K562 (cell line): ENCODE measurements around the gene OR10H2. TPM values are rescaled to one million over a fixed set of nuclear protein-coding genes. Genes with fewer than 3 reads are reported as not detected.
A peak's percentile ranks its signal among the peaks of the same experiment; 100 is the strongest.

Experiments used
- ATAC-seq: fragments of 200-7000 bp; cut with Tn5 transposase; 3 replicates; pipeline ENCODE4 v1.9.1; 2020; ENCODE audit warnings: moderate library complexity
- BruUV-seq: library from RNA; stranded (reverse); fragments of 400-500 nt; replicated peaks from 2 replicates; lab custom pipeline; 2021; lab: Mats Ljungman, UMichigan
- CTCF ChIA-PET: fragments of 300-600 bp; formaldehyde crosslinking; extraction: SDS; loops from one replicate; lab custom pipeline; 2021; ENCODE audit warnings: low intra/inter-chr PET ratio; lab: Yijun Ruan, JAX
- POLR2A ChIA-PET: fragments of 300-600, 350-650 bp; sonication (Branson Sonifier 250); formaldehyde crosslinking; extraction: SDS; loops from one replicate; lab custom pipeline; 2021; ENCODE audit warnings: antibody characterized with exemption, inconsistent platforms; lab: Yijun Ruan, JAX
- DNase-seq, 4 experiments: peaks; one replicate each; pipeline versions ENCODE4 v3.0.0 to v3.0.0-alpha.2; 2011 to 2018; ENCODE audit warnings: low spot score in 3 of 4, mixed read lengths in 3 of 4; ENCODE audit errors: extremely low read depth in 1 of 4
- FAIRE-seq: peaks from 2 replicates; lab custom pipeline; 2011; peaks lifted over from hg19 to GRCh38; lab: Jason Lieb, UNC
- H2AFZ ChIP-seq: 2 replicates; pipeline ENCODE4 v1.6.0; 2011; ENCODE audit warnings: low read depth, low read length, control low read depth, inconsistent platforms
- H3K27ac ChIP-seq: fragments of 200-600 bp; 3 replicates; pipeline ENCODE4 v1.8.0; 2011; ENCODE audit warnings: low read depth, mild to moderate bottlenecking, control low read depth, inconsistent platforms, low read length, moderate library complexity, mixed read lengths; ENCODE audit errors: extremely low read depth
- H3K27me3 ChIP-seq, 2 experiments: fragments of 300-600 bp in 1 of 2; 2 replicates in 1 of 2; 3 replicates in 1 of 2; pipeline versions ENCODE4 v1.6.0 to v1.8.0; 2011; ENCODE audit warnings: inconsistent platforms in 2 of 2, low read length in 2 of 2, mild to moderate bottlenecking in 1 of 2, mixed read lengths in 1 of 2, moderate library complexity in 1 of 2; ENCODE audit not compliant: control insufficient read depth in 2 of 2, insufficient read depth in 2 of 2
- H3K36me3 ChIP-seq: fragments of 300-600 bp; 3 replicates; pipeline ENCODE4 v1.8.0; 2011; ENCODE audit warnings: mild to moderate bottlenecking, low read length, inconsistent platforms; ENCODE audit not compliant: control insufficient read depth, insufficient read depth
- H3K4me1 ChIP-seq, 2 experiments: fragments of 200-600 bp in 1 of 2; replicated peaks in 1 of 2; 2 replicates in 1 of 2; 3 replicates in 1 of 2; pipeline versions ENCODE4 v1.5.1 to v1.8.0; 2011; ENCODE audit warnings: inconsistent platforms in 2 of 2, low read length in 2 of 2, mild to moderate bottlenecking in 1 of 2, mixed read lengths in 1 of 2, moderate library complexity in 1 of 2; ENCODE audit not compliant: control insufficient read depth in 2 of 2, insufficient read depth in 2 of 2
- H3K4me2 ChIP-seq: 2 replicates; pipeline ENCODE4 v1.6.1; 2011; ENCODE audit warnings: low read length, control low read depth, inconsistent platforms, mixed read lengths; ENCODE audit not compliant: insufficient read depth
- H3K4me3 ChIP-seq: fragments of 200-600 bp; sonication (generic), shearing (Covaris generic); 2 replicates; pipeline ENCODE4 v1.5.1; 2016; ENCODE audit warnings: control low read depth, inconsistent platforms
- H3K79me2 ChIP-seq: fragments of 200-600 bp; 3 replicates; pipeline ENCODE4 v1.8.0; 2011; ENCODE audit warnings: low read length, inconsistent platforms; ENCODE audit not compliant: control insufficient read depth, insufficient read depth
- H3K9ac ChIP-seq, 2 experiments: 2 replicates each; pipeline versions ENCODE4 v1.6.0 to v1.6.1; 2011; ENCODE audit warnings: low read depth in 2 of 2, low read length in 2 of 2, control low read depth in 1 of 2, inconsistent platforms in 1 of 2, mild to moderate bottlenecking in 1 of 2, mixed read lengths in 1 of 2; ENCODE audit not compliant: insufficient read depth in 1 of 2
- H3K9me1 ChIP-seq: one replicate; pipeline ENCODE4 v1.6.0; 2011; ENCODE audit warnings: inconsistent platforms, mild to moderate bottlenecking, low read length, moderate library complexity; ENCODE audit not compliant: control insufficient read depth, insufficient read depth
- H3K9me3 ChIP-seq: replicated peaks from 2 replicates; pipeline ENCODE4 v1.5.1; 2011; ENCODE audit warnings: low read depth, low read length, inconsistent platforms; ENCODE audit not compliant: control insufficient read depth, insufficient read depth
- H4K20me1 ChIP-seq: replicated peaks from 2 replicates; pipeline ENCODE4 v1.6.1; 2011; ENCODE audit warnings: low read length, inconsistent platforms, mixed read lengths; ENCODE audit not compliant: control insufficient read depth, insufficient read depth
- C11orf30 ChIP-seq: fragments of 450-650 bp; IDR thresholded peaks from 2 replicates; pipeline ENCODE4 v1.6.1; 2016; ENCODE audit warnings: low read depth, mild to moderate bottlenecking
- CHD2 ChIP-seq: IDR thresholded peaks from 2 replicates; pipeline ENCODE4 v1.6.1; 2011; ENCODE audit warnings: low read depth, low read length
- CREB3 ChIP-seq: fragments of 450-650 bp; conservative IDR thresholded peaks from 2 replicates; pipeline ENCODE4 v1.6.1; 2016; ENCODE audit warnings: missing genetic modification characterization, low read depth, mild to moderate bottlenecking, missing compliant biosample characterization, moderate library complexity
- DIDO1 ChIP-seq: fragments of 450-650 bp; IDR thresholded peaks from 2 replicates; pipeline ENCODE4 v1.6.1; 2016; ENCODE audit warnings: low read depth, missing biosample characterization, missing genetic modification characterization
- FUS ChIP-seq: fragments of 200-400 bp; formaldehyde crosslinking; optimal IDR thresholded peaks from 2 replicates; pipeline ENCODE3; 2017; ENCODE audit warnings: low read depth, low read length
- HNRNPL ChIP-seq: fragments of 200-400 bp; formaldehyde crosslinking; IDR thresholded peaks from 2 replicates; pipeline ENCODE4 v1.6.1; 2017; ENCODE audit warnings: low read depth, mild to moderate bottlenecking, low read length
- IRF1 ChIP-seq: sonication (generic); formaldehyde crosslinking; IDR thresholded peaks from 2 replicates; pipeline ENCODE4 v1.8.0; 2022; ENCODE audit warnings: missing genetic modification reagents, mild to moderate bottlenecking, borderline replicate concordance
- PTTG1 ChIP-seq: fragments of 450-650 bp; IDR thresholded peaks from 2 replicates; pipeline ENCODE4 v1.6.1; 2016; ENCODE audit warnings: low read depth, mild to moderate bottlenecking, missing genetic modification characterization, missing compliant biosample characterization
- ZC3H8 ChIP-seq: fragments of 450-650 bp; IDR thresholded peaks from 2 replicates; pipeline ENCODE4 v1.6.1; 2017
- ZNF175 ChIP-seq: fragments of 200-800 bp; sonication (Bioruptor generic); IDR thresholded peaks from 2 replicates; pipeline ENCODE4 v1.6.1; 2016; ENCODE audit warnings: low read depth, mild to moderate bottlenecking, missing genetic modification characterization, missing compliant biosample characterization
- ZNF354B ChIP-seq: fragments of 250-450 bp; sonication (Bioruptor Pico); IDR thresholded peaks from 2 replicates; pipeline ENCODE4 v1.4.0; 2020
- ZNF507 ChIP-seq: conservative IDR thresholded peaks from 2 replicates; pipeline ENCODE4 v1.6.1; 2017; ENCODE audit warnings: missing genetic modification characterization, missing compliant biosample characterization
- ZNF699 ChIP-seq: fragments of 250-450 bp; sonication (Bioruptor Pico); IDR thresholded peaks from 2 replicates; pipeline ENCODE4 v1.8.0; 2021; ENCODE audit warnings: mild to moderate bottlenecking, moderate library complexity; ENCODE audit not compliant: insufficient replicate concordance
- WGBS: fragments of 100-300 bp; shearing (Covaris generic); methylation state at CpG from one replicate; pipeline ENCODE4 v1.1.6; 2016; ENCODE audit warnings: low coverage, mixed read lengths; ENCODE audit not compliant: insufficient coverage; ENCODE audit errors: missing lambda C conversion rate; 5-methylcytosine and 5-hydroxymethylcytosine counted together
- in situ Hi-C: fragments of 300-500 bp; cut with MboI; formaldehyde crosslinking; loops from 4 replicates; pipeline ENCODE4 v1.15.0; 2018; ENCODE audit warnings: inconsistent platforms, mixed read lengths
- intact Hi-C: fragments of 100-400 bp; cut with micrococcal nuclease; formaldehyde crosslinking; loops from 2 replicates; pipeline ENCODE4 v1.14.2; 2022
- polyA plus RNA-seq, 8 experiments: library from polyadenylated mRNA; depleted of rRNA in 4 of 8; stranded (reverse) in 5 of 8; unstranded in 3 of 8; fragments of >200 nt; fragmentation: Nextera tagmentation in 2 of 8; fragmentation: Illumina TruSeq in 1 of 8; extraction: Ambion mirVana in 2 of 8; extraction: Trizol in 1 of 8; gene quantifications; 2 replicates each; pipeline versions ENCODE4 v1.2.1 to v1.2.3, GENCODE V29; 2011 to 2014; ENCODE audit warnings: inconsistent platforms in 1 of 8, missing spikeins in 1 of 8
- total RNA-seq, 7 experiments: library from RNA; depleted of rRNA in 6 of 7; stranded (reverse); fragments of >200 nt in 6 of 7; fragmentation: Illumina TruSeq in 2 of 7; extraction: Trizol in 2 of 7; gene quantifications; 2 replicates each; pipeline versions ENCODE4 v1.2.1 to v1.2.3, GENCODE V29; 2011 to 2021; ENCODE audit warnings: low replicate concordance in 1 of 7
- TF ChIP-seq, protein P1 (sequence below): fragments of 250-450 bp; sonication (Bioruptor Pico); IDR thresholded peaks from 2 replicates; pipeline ENCODE4 v1.8.0; 2021; ENCODE audit warnings: moderate library complexity, mild to moderate bottlenecking, inconsistent platforms

Gene OR10H2
- total and polyA plus RNA-seq, 9 of the 15 experiments (the other 6 are each of a cell fraction or from before 2014, with no cell fraction given): not detected

- WGBS: 0% methylated on average over 1 of the region's 1 CpG
- H3K9ac ChIP-seq: no peak overlapping the region
- no TSS peak for BruUV-seq
These were observed 13.0 kb downstream of the OR10H2 start for GRCh38 chr19:15740785-15741184.

DNA sequence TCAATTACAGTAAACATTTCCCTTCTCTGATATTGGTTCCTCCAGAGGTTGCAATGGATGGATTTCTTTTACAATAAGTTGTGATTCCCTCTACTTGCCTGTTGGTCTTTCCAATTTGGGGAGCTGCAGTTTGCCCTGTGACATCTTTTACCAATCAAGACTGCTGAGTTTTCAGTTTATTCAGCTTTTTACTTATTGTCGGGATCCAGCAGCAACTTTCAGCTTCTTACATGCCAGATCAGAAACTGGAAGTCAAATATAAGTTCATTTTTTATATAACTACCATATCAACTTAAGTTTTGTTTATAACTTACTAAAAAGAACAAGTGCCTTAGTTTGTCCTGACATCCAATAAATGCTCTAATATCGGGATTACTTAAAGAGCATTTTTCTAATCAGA is 20.4 kb downstream of the OR10H2 start:
- ChIA-PET CTCF (no interaction called here), POLR2A (no interaction called here)
- intact Hi-C loops (no loop called here), in situ Hi-C loops (no loop called here)
- no peaks in the 10 kb centered on the region for H3K4me1 ChIP-seq
- no peak overlapping the region for H3K27ac ChIP-seq
- H3K27me3 ChIP-seq: peaks cover 6% of the 10 kb centered on the region in 2 experiments; a peak in 3 of 5 replicates
- no peaks in the 10 kb centered on the region for H3K36me3 ChIP-seq
- H3K4me2 ChIP-seq: no peak overlapping the region
- no peaks in the 10 kb centered on the region for H3K9me1 ChIP-seq
- no peak for FAIRE-seq
- no peak overlapping the region for H3K9ac ChIP-seq
- no peak overlapping the region for H2AFZ ChIP-seq
- no peak overlapping the region for H3K4me3 ChIP-seq
- no peak for ATAC-seq
- H3K9me3 ChIP-seq: no peaks in the 10 kb centered on the region
- no TSS peak for BruUV-seq
- DNase-seq: no peak
- H3K79me2 ChIP-seq: no peaks in the 10 kb centered on the region
- H4K20me1 ChIP-seq: no peaks in the 10 kb centered on the region
- WGBS: 0% methylated on average over 2 of the region's 2 CpGs
- TF ChIP-seq PTTG1 (no peak), ZC3H8 (no peak), C11orf30 (no peak), ZNF175 (CRISPR knock-in tag) (no peak), IRF1 (CRISPR knock-in tag) (no peak), FUS (no peak), DIDO1 (tag) (no peak)
- TF ChIP-seq, protein P1, sequence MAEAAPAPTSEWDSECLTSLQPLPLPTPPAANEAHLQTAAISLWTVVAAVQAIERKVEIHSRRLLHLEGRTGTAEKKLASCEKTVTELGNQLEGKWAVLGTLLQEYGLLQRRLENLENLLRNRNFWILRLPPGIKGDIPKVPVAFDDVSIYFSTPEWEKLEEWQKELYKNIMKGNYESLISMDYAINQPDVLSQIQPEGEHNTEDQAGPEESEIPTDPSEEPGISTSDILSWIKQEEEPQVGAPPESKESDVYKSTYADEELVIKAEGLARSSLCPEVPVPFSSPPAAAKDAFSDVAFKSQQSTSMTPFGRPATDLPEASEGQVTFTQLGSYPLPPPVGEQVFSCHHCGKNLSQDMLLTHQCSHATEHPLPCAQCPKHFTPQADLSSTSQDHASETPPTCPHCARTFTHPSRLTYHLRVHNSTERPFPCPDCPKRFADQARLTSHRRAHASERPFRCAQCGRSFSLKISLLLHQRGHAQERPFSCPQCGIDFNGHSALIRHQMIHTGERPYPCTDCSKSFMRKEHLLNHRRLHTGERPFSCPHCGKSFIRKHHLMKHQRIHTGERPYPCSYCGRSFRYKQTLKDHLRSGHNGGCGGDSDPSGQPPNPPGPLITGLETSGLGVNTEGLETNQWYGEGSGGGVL (CRISPR knock-in tag): no peak

More at GRCh38 chr19:15740785-15741184, 13.0 kb downstream of the OR10H2 start:
- no peaks in the 10 kb centered on the region for H3K4me1 ChIP-seq
- CTCF ChIA-PET: no interaction called here
- H3K27me3 ChIP-seq: no peaks in the 10 kb centered on the region
- H3K36me3 ChIP-seq: no peaks in the 10 kb centered on the region
- H2AFZ ChIP-seq: no peak overlapping the region
- no peak for TF ChIP-seq CHD2
- no peak for TF ChIP-seq HNRNPL
- TF ChIP-seq ZNF354B (CRISPR knock-in tag): peak; percentile 56; the same call in 1 of the 2 replicates
- no peak for TF ChIP-seq ZNF699 (CRISPR knock-in tag)
- TF ChIP-seq CREB3: no peak
- TF ChIP-seq ZNF507 (tag): peak; percentile 96
- in situ Hi-C loops: no loop called here
- no peaks in the 10 kb centered on the region for H3K9me1 ChIP-seq
- intact Hi-C loops: no loop called here
- ATAC-seq (no peak), FAIRE-seq (no peak), DNase-seq (no peak)
- no peaks in the 10 kb centered on the region for H3K79me2 ChIP-seq
- H4K20me1 ChIP-seq: no peaks in the 10 kb centered on the region
- H3K4me3 ChIP-seq: no peak overlapping the region
- no peaks in the 10 kb centered on the region for H3K9me3 ChIP-seq
- no peak overlapping the region for H3K4me2 ChIP-seq
- H3K27ac ChIP-seq: no peak overlapping the region
- POLR2A ChIA-PET: no interaction called here
